ENCODE data around the gene TIPRL. TPM values are rescaled to one million over a fixed set of nuclear protein-coding genes. Genes with fewer than 3 reads are reported as not detected.

The TIPRL gene
- total and polyA plus RNA-seq, 2 of the 8 experiments (the other 6 are each of a cell fraction or from before 2014, with no cell fraction given): 8.1 to 27.4 TPM

DNA sequence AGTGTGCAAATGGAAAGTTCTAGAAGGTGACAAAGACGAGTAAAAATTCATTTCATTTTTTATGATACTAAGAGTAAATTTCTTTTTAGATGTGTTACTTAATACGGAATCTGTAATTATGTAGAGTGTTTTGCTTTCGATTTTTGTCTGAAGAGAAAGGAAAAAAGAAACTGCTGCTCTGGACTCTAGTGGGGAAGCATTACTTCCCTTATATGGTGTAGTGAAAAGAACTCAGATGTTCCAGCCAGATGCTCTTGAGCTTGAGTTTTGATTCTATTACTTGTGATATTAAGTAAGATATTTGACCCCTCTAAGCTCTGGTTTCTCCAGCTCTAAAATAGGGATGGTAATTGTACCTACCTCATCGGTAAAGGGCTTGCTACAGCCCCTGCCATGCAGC is 29.8 kb upstream of the TIPRL start:
- no peak overlapping the region for H3K18ac ChIP-seq (ENCODE audit: extremely low read depth, low read length)
- no peaks in the 10 kb centered on the region for H3K79me1 ChIP-seq (ENCODE audit: low read depth, low read length)
- no peaks in the 10 kb centered on the region for H3K27me3 ChIP-seq (replicated peaks in 1 of 4; ENCODE audit: control insufficient read depth in 3 of 4, extremely low read depth in 1 of 4, insufficient read depth in 3 of 4, low read length in 3 of 4)
- no peak overlapping the region for H3K56ac ChIP-seq (replicated peaks; ENCODE audit: insufficient read length, low read depth, low read length)
- POLR2A ChIA-PET (ENCODE audit: partially characterized antibody): no interaction called here
- H3K14ac ChIP-seq (ENCODE audit: insufficient read length): no peak overlapping the region
- no peak overlapping the region for H2BK5ac ChIP-seq (ENCODE audit: low read depth, low read length)
- no peak overlapping the region for H2BK20ac ChIP-seq (ENCODE audit: low read length)
- no peaks in the 10 kb centered on the region for H3K36me3 ChIP-seq (ENCODE audit: control insufficient read depth in 2 of 4, insufficient read depth in 4 of 4, low read length in 3 of 4)
- no peak for TF ChIP-seq CTBP2 (IDR thresholded peaks at IDR 0.05; ENCODE audit: borderline replicate concordance, insufficient read depth, insufficient read length, low read length)
- CTCF ChIA-PET (ENCODE audit: partially characterized antibody): no interaction called here
- no peaks in the 10 kb centered on the region for H3K23me2 ChIP-seq (ENCODE audit: low read depth, low read length)
- H2AK5ac ChIP-seq (ENCODE audit: low read depth, low read length): no peak overlapping the region
- H4K5ac ChIP-seq (ENCODE audit: insufficient read length, low read depth, low read length): no peak overlapping the region
- H3K27ac ChIP-seq (ENCODE audit: low read depth, low read length): no peak overlapping the region
- H3K4me1 ChIP-seq (replicated peaks in 1 of 4; ENCODE audit: control insufficient read depth in 3 of 4, insufficient read depth in 4 of 4, low read length in 3 of 4): peaks cover 0 to 3% (median 1%) of the 10 kb centered on the region in 4 experiments; a peak in 2 of 7 replicates
- DNase-seq (ENCODE audit: low read depth in 1 of 2, low spot score in 2 of 2) (no peak), FAIRE-seq (no peak)
- no peak overlapping the region for H3K4me2 ChIP-seq (ENCODE audit: insufficient read depth in 1 of 2, low read depth in 2 of 2, low read length in 2 of 2)
- H3K9ac ChIP-seq (replicated peaks in 1 of 4; ENCODE audit: extremely low read depth in 1 of 4, low read depth in 3 of 4, low read length in 3 of 4): no peak overlapping the region
- H3K23ac ChIP-seq (ENCODE audit: insufficient read length): no peak overlapping the region
- no peak overlapping the region for H2BK12ac ChIP-seq (ENCODE audit: low read depth, low read length)
- H3K4ac ChIP-seq (replicated peaks; ENCODE audit: insufficient read length, low read depth, low read length): no peak overlapping the region
- 93% methylated on average over 4 of the region's 4 CpGs; no CpG with 5 or more reads in 1 of the 2 experiments for WGBS, 2 experiments (ENCODE audit: extremely low coverage in 1 of 2, insufficient coverage in 1 of 2, insufficient read length in 1 of 2, insufficient replicate concordance in 2 of 2, low coverage in 1 of 2, low lambda C conversion rate in 2 of 2, missing lambda C conversion rate in 1 of 2)
- H3K9me3 ChIP-seq (ENCODE audit: insufficient read depth in 2 of 2, low read depth in 1 of 2, low read length in 1 of 2): no peaks in the 10 kb centered on the region
- H2BK120ac ChIP-seq (replicated peaks; ENCODE audit: low read depth, low read length): no peak overlapping the region
- H4K91ac ChIP-seq (replicated peaks; ENCODE audit: insufficient read length, low read length): no peak overlapping the region
- no peaks in the 10 kb centered on the region for H4K20me1 ChIP-seq (replicated peaks in 1 of 2; ENCODE audit: control insufficient read depth in 1 of 2, insufficient read depth in 2 of 2, low read length in 2 of 2)
- no peak overlapping the region for H3K4me3 ChIP-seq (ENCODE audit: extremely low read depth in 1 of 4, insufficient read depth in 2 of 4, low read depth in 3 of 4, low read length in 4 of 4)
- H3K79me2 ChIP-seq (ENCODE audit: control insufficient read depth in 1 of 2, insufficient read depth in 2 of 2, low read length in 2 of 2): no peaks in the 10 kb centered on the region
- H2BK15ac ChIP-seq (ENCODE audit: low read length): no peak overlapping the region
- no peak overlapping the region for H4K8ac ChIP-seq (ENCODE audit: extremely low read depth, insufficient read depth, low read length)
- no peak overlapping the region for H2AFZ ChIP-seq (ENCODE audit: low read length)
